ENCODE data around the gene TMEM179.

TMEM179 gene

GRCh38 chr14:104633276-104634137 lies 28.9 kb upstream of the TMEM179 start:
- H3K9me3 ChIP-seq (ENCODE audit: insufficient read depth, low read length), result 0 out of 2 replicates have a peak, but pooled peaks cover 3% of the 10 kb centered on the region
- H3K27me3 ChIP-seq (ENCODE audit: low read depth, low read length), result peaks cover 14% of the 10 kb centered on the region
- no peaks in the 10 kb centered on the region for H3K4me1 ChIP-seq (ENCODE audit: low read length)
- no peaks in the 10 kb centered on the region for H3K79me2 ChIP-seq (ENCODE audit: low read length)
- H4K20me1 ChIP-seq (ENCODE audit: insufficient read depth, low read length), result no peaks in the 10 kb centered on the region
- H3K4me2 ChIP-seq (ENCODE audit: low read length), result no peak overlapping the region
- H2AFZ ChIP-seq (ENCODE audit: low read depth, low read length), result no peak overlapping the region
- no peak overlapping the region for H3K4me3 ChIP-seq (ENCODE audit: low read length)
- no peaks in the 10 kb centered on the region for H3K36me3 ChIP-seq (replicated peaks; ENCODE audit: low read depth, low read length)
- TF ChIP-seq EZH2phosphoT487 (IDR thresholded peaks at IDR 0.05; ENCODE audit: low read depth), result no peak
- TF ChIP-seq CTCF (IDR thresholded peaks at IDR 0.05; ENCODE audit: low read depth, low read length), result no peak
- H3K27ac ChIP-seq (ENCODE audit: low read length), result no peak overlapping the region
- no peak overlapping the region for H3K9ac ChIP-seq (ENCODE audit: low read length)

GRCh38 chr14:104632781-104633180 lies 28.2 kb upstream of the TMEM179 start:
- peaks cover 8% of the 10 kb centered on the region for H3K27me3 ChIP-seq (ENCODE audit: low read depth, low read length)
- no peak overlapping the region for H3K9ac ChIP-seq (ENCODE audit: low read length)

GRCh38 chr14:104624939-104625338 lies 20.4 kb upstream of the TMEM179 start:
- Histone ChIP-seq H4K20me1 (ENCODE audit: insufficient read depth, low read length) (no peaks in the 10 kb centered on the region), H3K79me2 (ENCODE audit: low read length) (no peaks in the 10 kb centered on the region), H3K36me3 (replicated peaks; ENCODE audit: low read depth, low read length) (no peaks in the 10 kb centered on the region), H3K9me3 (ENCODE audit: insufficient read depth, low read length) (0 out of 2 replicates have a peak, but pooled peaks cover 3% of the 10 kb centered on the region), H2AFZ (ENCODE audit: low read depth, low read length) (no peak overlapping the region), H3K27me3 (ENCODE audit: low read depth, low read length) (peaks cover 5% of the 10 kb centered on the region; the same call in 1 of the 2 replicates), H3K27ac (ENCODE audit: low read length) (no peak overlapping the region), H3K4me2 (ENCODE audit: low read length) (no peak overlapping the region), H3K4me1 (ENCODE audit: low read length) (no peaks in the 10 kb centered on the region), H3K9ac (ENCODE audit: low read length) (no peak overlapping the region), H3K4me3 (ENCODE audit: low read length) (no peak overlapping the region)
- no peak for TF ChIP-seq CTCF (IDR thresholded peaks at IDR 0.05; ENCODE audit: low read depth, low read length)
- TF ChIP-seq EZH2phosphoT487 (IDR thresholded peaks at IDR 0.05; ENCODE audit: low read depth), result no peak

More at GRCh38 chr14:104632781-104633180, 28.2 kb upstream of the TMEM179 start:
- Histone ChIP-seq H3K27ac (ENCODE audit: low read length) (no peak overlapping the region), H3K79me2 (ENCODE audit: low read length) (no peaks in the 10 kb centered on the region), H3K36me3 (replicated peaks; ENCODE audit: low read depth, low read length) (no peaks in the 10 kb centered on the region), H3K4me2 (ENCODE audit: low read length) (no peak overlapping the region), H4K20me1 (ENCODE audit: insufficient read depth, low read length) (no peaks in the 10 kb centered on the region), H2AFZ (ENCODE audit: low read depth, low read length) (no peak overlapping the region), H3K4me1 (ENCODE audit: low read length) (no peaks in the 10 kb centered on the region), H3K4me3 (ENCODE audit: low read length) (no peak overlapping the region), H3K9me3 (ENCODE audit: insufficient read depth, low read length) (0 out of 2 replicates have a peak, but pooled peaks cover 3% of the 10 kb centered on the region)
- TF ChIP-seq EZH2phosphoT487 (IDR thresholded peaks at IDR 0.05; ENCODE audit: low read depth) (no peak), CTCF (IDR thresholded peaks at IDR 0.05; ENCODE audit: low read depth, low read length) (no peak)

- no peak overlapping the region for H3K9ac ChIP-seq (ENCODE audit: low read length)
- H3K4me1 ChIP-seq (ENCODE audit: low read length), result no peaks in the 10 kb centered on the region
- no peak overlapping the region for H2AFZ ChIP-seq (ENCODE audit: low read depth, low read length)
- no peak overlapping the region for H3K27ac ChIP-seq (ENCODE audit: low read length)
- no peaks in the 10 kb centered on the region for H3K9me3 ChIP-seq (ENCODE audit: insufficient read depth, low read length)
- no peak for TF ChIP-seq CTCF (IDR thresholded peaks at IDR 0.05; ENCODE audit: low read depth, low read length)
- no peak for TF ChIP-seq EZH2phosphoT487 (IDR thresholded peaks at IDR 0.05; ENCODE audit: low read depth)
- no peak overlapping the region for H3K4me2 ChIP-seq (ENCODE audit: low read length)
- H4K20me1 ChIP-seq (ENCODE audit: insufficient read depth, low read length), result no peaks in the 10 kb centered on the region
- no peaks in the 10 kb centered on the region for H3K79me2 ChIP-seq (ENCODE audit: low read length)
- H3K4me3 ChIP-seq (ENCODE audit: low read length), result no peak overlapping the region
- H3K36me3 ChIP-seq (replicated peaks; ENCODE audit: low read depth, low read length), result no peaks in the 10 kb centered on the region
- peaks cover 13% of the 10 kb centered on the region for H3K27me3 ChIP-seq (ENCODE audit: low read depth, low read length)
These were observed 9.7 kb upstream of the TMEM179 start for GRCh38 chr14:104614126-104614812.
